Nephron (organoid): ENCODE data around the gene HHIPL1.

ENCODE experiments used
- H3K27ac Mint-ChIP-seq, 3 experiments: 2 replicates each; pipeline ENCODE4 v1.8.0; 2020; ENCODE audit warnings: mixed read lengths in 3 of 3, mild to moderate bottlenecking in 2 of 3, moderate library complexity in 1 of 3
- H3K27me3 Mint-ChIP-seq: 2 replicates; pipeline ENCODE4 v1.8.0; 2021; ENCODE audit warnings: low read depth, mild to moderate bottlenecking, moderate library complexity, mixed read lengths
- H3K36me3 Mint-ChIP-seq: 2 replicates; pipeline ENCODE4 v1.8.0; 2020; ENCODE audit warnings: low read depth, mixed read lengths
- H3K4me1 Mint-ChIP-seq: 2 replicates; pipeline ENCODE4 v1.8.0; 2020; ENCODE audit warnings: mixed read lengths
- H3K4me3 Mint-ChIP-seq, 3 experiments: 2 replicates each; pipeline ENCODE4 v1.8.0; 2020; ENCODE audit warnings: mild to moderate bottlenecking in 3 of 3, mixed read lengths in 3 of 3, moderate library complexity in 2 of 3
- H3K9me3 Mint-ChIP-seq: 2 replicates; pipeline ENCODE4 v1.8.0; 2020; ENCODE audit warnings: mixed read lengths
- CTCF ChIP-seq, 3 experiments: fragments of 200-600 bp; sonication (generic); IDR thresholded peaks; one replicate each; pipeline ENCODE4 v1.5.0; 2021; ENCODE audit warnings: antibody characterized with exemption in 3 of 3; ENCODE audit not compliant: unreplicated experiment in 3 of 3

The HHIPL1 gene

GRCh38 chr14:99671235-99672224 lies 26.6 kb downstream of the HHIPL1 start:
- H3K9me3 Mint-ChIP-seq, result no peaks in the 10 kb centered on the region
- H3K4me1 Mint-ChIP-seq, result peaks cover 16% of the 10 kb centered on the region
- no peak for TF ChIP-seq CTCF (IDR thresholded peaks at IDR 0.05; ENCODE audit: unreplicated experiment in 3 of 3)
- no peaks in the 10 kb centered on the region for H3K36me3 Mint-ChIP-seq
- H3K4me3 Mint-ChIP-seq, result no peak overlapping the region
- peak overlapping the region; percentile 48 to 86 (median 61) for H3K27ac Mint-ChIP-seq
- no peaks in the 10 kb centered on the region for H3K27me3 Mint-ChIP-seq

- no peaks in the 10 kb centered on the region for H3K9me3 Mint-ChIP-seq
- no peaks in the 10 kb centered on the region for H3K36me3 Mint-ChIP-seq
- no peak for TF ChIP-seq CTCF (IDR thresholded peaks at IDR 0.05; ENCODE audit: unreplicated experiment in 3 of 3)
- H3K4me3 Mint-ChIP-seq, result no peak overlapping the region
- H3K27me3 Mint-ChIP-seq, result no peaks in the 10 kb centered on the region
- H3K4me1 Mint-ChIP-seq, result peaks cover 16% of the 10 kb centered on the region
- H3K27ac Mint-ChIP-seq, result peak overlapping the region; percentile 5 to 56 (median 52)
These were observed 27.8 kb downstream of the HHIPL1 start for GRCh38 chr14:99672506-99673304.

GRCh38 chr14:99673305-99674063 lies 28.6 kb downstream of the HHIPL1 start:
- H3K36me3 Mint-ChIP-seq, result no peaks in the 10 kb centered on the region
- TF ChIP-seq CTCF (IDR thresholded peaks at IDR 0.05; ENCODE audit: unreplicated experiment in 3 of 3), result no peak
- H3K4me3 Mint-ChIP-seq, result no peak overlapping the region
- peaks cover 16% of the 10 kb centered on the region for H3K4me1 Mint-ChIP-seq
- H3K9me3 Mint-ChIP-seq, result no peaks in the 10 kb centered on the region
- H3K27ac Mint-ChIP-seq, result peak overlapping the region; percentile 5 to 56 (median 52)
- no peaks in the 10 kb centered on the region for H3K27me3 Mint-ChIP-seq

GRCh38 chr14:99674064-99674650 lies 29.2 kb downstream of the HHIPL1 start:
- H3K4me1 Mint-ChIP-seq, result peaks cover 16% of the 10 kb centered on the region
- no peak overlapping the region for H3K27ac Mint-ChIP-seq
- no peak overlapping the region for H3K4me3 Mint-ChIP-seq
- no peak for TF ChIP-seq CTCF (IDR thresholded peaks at IDR 0.05; ENCODE audit: unreplicated experiment in 3 of 3)
- H3K36me3 Mint-ChIP-seq, result no peaks in the 10 kb centered on the region
- H3K27me3 Mint-ChIP-seq, result no peaks in the 10 kb centered on the region
- H3K9me3 Mint-ChIP-seq, result no peaks in the 10 kb centered on the region

GRCh38 chr14:99674776-99675381 lies 29.9 kb downstream of the HHIPL1 start:
- H3K4me3 Mint-ChIP-seq, result no peak overlapping the region
- no peaks in the 10 kb centered on the region for H3K36me3 Mint-ChIP-seq

More at GRCh38 chr14:99674776-99675381, 29.9 kb downstream of the HHIPL1 start:
- peaks cover 16% of the 10 kb centered on the region for H3K4me1 Mint-ChIP-seq
- no peak for TF ChIP-seq CTCF (IDR thresholded peaks at IDR 0.05; ENCODE audit: unreplicated experiment in 3 of 3)
- H3K9me3 Mint-ChIP-seq, result no peaks in the 10 kb centered on the region
- H3K27me3 Mint-ChIP-seq, result no peaks in the 10 kb centered on the region
- H3K27ac Mint-ChIP-seq, result no peak overlapping the region
